GM19099 (cell line): ENCODE data around the gene CCDC177.

ENCODE experiments used
- POLR2A ChIP-seq: IDR thresholded peaks from 3 replicates; pipeline ENCODE4 v1.6.1; 2011; ENCODE audit warnings: low read depth; ENCODE audit not compliant: insufficient read length; ENCODE audit errors: extremely low read depth

CCDC177 gene

DNA sequence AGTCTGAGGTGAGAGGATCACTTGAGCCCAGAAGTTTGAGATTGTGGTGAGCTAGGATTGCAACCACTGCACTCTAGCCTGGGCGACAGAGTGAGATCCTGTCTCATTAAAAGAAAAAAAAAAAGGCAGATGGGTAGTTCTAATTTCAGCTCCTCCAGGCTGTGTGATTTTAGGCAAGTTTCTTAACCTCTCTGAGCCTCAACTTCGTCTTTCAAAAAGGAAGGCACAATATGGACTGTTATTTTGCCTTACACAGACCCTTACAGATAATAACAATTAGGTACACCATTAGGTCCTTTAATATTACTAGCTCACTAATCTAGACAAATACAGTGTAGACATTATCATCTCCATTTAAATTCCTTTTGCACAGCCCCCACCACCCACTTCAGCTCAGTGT lies 4.8 kb upstream of the CCDC177 start:
- TF ChIP-seq POLR2A, result no peak

DNA sequence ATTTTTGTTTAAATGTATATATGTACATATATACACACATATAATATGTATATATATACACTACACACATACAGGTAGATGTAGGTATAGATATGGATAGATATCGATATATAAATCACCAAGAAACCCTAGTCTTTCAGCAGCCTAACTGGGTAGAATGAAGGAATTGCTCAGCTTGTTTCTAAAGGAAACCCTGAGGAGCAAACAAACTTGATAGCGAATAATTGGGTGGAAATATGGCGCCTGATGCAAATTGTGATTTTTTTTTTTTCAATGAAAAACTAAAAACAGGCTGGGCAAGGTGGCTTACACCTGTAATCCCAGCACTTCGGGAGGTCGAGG lies 254 bp upstream of the CCDC177 start:
- no peak for TF ChIP-seq POLR2A

DNA sequence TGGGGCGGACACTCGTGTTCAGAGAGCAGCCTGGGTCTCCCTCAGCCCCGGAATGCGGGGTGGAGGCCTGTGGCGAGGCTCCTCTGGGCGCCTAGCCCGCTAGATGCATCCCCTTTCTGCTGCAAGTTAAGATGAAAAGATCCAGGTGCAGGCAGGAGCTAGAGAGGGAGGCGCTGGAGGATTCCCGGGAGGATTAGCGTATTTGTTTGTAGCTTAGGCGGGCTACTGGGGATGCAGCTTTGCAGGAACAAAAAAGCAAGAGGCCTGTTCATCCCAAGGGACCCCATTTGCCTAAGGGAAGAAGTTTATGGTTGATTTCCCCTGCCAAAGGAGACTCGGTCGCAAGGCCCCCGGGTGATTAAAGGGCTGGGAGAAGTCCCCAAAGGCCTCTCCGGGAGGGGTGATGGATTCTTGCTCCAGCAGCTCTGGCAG lies 824 bp downstream of the CCDC177 start:
- TF ChIP-seq POLR2A, result no peak

DNA sequence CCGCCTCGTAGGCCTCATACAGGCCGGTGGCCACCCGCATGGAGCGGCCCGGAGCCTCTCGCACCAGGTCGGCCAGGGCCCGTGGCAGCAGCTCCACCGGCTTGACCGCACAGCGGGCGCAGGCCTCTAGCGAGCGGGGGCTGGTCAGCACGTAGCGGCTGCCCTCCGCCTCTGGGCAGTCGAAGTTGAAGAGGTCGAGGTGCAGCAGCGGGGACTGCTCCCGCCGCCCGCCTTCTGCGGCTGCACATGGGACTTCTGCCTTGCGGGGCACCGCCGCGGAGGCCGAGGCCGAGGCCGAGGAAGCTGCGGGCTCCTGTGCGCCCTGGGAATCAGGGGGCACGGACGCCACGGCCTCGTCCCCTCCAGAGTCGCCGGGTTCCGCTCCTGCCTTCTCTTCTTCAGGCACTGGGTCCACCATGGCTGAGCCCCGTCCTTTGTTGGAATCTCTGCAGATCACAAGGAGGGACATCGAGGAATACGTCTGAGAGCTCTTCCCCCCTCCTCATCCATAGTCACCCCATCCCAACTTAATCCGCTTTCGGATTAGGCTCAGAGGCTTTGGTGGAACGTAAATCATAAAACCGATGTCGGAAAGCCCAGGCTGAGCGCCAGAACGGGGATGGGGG lies 1.4 kb downstream of the CCDC177 start:
- no peak for TF ChIP-seq POLR2A

DNA sequence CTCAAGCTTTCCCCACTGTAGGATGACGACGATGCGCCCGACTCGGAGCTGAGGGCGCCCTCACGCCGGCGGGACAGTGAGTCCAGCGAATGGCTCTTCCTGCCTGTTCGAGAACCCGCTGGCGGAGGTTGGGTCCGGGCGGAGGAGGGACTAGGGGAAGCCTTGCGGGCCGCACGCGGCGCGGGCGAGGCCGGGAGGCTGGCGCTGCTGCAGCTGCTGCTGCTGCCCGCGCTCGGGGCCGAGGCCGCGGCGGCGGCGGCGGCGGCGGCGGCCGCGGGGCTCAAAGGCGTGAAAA lies 1.9 kb downstream of the CCDC177 start:
- TF ChIP-seq POLR2A, result no peak

DNA sequence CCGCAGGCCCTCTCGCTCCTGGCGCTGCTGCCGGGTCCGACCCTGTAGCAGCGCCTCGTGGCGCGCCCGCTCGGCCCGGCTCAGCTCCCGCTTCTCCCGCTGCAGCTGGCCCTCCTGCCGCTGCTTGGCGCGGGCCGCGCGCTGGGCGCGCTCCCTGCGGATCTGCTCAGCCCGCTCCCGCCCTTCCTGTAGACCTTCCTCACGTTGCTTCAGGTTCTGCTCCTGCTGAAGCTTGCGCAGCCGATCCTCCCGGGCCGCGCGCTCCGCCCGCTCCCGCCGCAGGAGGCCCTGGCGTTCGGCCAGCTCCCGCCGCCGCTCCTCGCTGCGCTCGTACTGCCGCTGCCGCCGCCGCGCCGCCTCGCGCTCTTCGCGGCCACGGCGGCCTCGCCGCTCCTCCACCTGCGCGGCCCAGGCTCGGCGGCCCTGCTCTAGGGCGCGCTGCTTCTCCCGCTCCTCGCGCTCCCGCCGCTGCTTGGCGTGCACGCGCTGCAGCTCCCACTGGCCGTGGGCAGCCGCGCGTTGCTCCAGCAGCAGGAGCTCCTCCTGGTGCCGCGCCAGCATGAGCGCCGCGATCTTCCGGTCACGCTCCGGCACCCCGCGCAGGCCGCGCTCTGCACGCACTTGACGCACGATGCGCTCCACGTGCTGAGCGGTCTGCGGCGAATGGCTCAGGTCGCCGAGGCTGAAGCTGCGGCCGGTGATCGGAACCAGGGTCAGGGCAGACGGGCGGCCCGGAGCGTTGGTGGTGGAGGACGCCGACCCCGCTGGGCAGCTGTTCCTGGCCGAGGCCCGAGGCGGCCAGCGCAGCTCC lies 2.4 kb downstream of the CCDC177 start:
- no peak for TF ChIP-seq POLR2A

DNA sequence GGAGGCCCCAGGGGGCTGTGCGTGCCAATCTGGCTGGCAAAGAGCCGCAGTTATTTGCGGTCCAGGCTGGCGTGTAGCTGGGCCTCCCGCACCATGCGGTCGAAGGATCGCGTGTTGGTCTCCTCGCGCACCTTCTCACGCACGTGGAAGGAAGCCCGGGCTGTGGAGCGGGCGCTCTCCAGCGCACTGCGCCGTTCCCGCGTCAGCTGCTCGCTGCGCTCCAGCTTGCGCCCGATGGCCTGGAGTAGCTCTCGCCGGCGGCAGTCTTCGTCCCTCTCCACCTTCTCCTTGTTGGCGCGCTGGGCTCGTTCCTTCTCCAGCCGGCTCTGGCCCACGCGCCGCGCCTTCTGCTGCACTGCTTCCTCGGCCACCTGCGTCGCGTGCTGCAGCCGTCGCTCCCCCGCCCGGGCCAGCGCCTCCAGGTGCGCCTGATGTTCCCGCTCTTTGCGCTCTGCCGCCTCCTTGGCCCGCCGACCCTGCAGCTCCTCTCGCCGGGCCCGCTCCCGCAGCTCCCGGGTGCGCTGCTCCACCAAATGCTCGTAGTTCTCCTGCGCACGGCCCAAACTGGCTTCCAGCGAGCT lies 3.1 kb downstream of the CCDC177 start:
- TF ChIP-seq POLR2A, result no peak

DNA sequence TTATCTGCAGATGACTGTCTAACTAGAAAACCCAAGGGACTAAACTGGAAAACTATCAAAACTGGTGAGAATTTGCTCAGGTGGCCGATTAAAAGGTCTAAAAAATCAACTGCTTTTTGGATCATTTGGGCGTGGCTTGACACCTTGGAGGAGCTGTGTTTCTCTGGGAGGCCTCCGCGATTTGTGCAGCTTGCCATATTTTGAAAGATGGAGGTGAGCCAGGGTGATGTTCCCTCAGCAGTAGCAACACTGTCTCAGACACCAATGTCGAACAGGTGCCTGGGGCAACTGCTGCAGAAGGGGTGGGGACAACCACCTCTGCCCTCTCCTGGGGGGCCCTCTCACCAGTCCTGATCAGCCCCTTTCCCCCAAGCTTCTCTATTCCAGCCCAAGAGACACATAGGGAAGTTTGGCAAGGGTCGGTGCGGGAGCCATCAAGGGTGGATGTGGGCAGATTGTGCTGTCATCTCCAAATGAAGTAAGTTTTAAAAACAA lies 3.8 kb downstream of the CCDC177 start:
- no peak for TF ChIP-seq POLR2A

DNA sequence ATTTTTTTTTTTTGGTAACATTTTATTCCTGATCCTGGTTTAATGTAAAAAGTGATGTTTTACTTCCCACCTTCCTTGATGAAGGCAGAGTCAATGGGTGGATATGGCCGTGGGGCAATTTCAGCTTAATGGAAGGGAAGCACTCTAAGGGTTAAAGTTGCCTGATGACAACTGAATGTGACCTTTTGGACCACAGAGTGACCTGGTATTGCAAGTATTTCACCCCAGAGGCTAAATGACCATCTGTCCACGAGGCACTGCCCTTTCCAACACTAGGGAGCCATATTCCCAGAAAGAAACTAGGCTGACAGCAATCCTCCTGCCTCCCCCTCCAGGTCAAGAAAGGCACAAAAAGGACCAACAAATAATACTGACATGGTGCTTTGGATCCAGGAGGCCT lies 4.8 kb downstream of the CCDC177 start:
- no peak for TF ChIP-seq POLR2A

DNA sequence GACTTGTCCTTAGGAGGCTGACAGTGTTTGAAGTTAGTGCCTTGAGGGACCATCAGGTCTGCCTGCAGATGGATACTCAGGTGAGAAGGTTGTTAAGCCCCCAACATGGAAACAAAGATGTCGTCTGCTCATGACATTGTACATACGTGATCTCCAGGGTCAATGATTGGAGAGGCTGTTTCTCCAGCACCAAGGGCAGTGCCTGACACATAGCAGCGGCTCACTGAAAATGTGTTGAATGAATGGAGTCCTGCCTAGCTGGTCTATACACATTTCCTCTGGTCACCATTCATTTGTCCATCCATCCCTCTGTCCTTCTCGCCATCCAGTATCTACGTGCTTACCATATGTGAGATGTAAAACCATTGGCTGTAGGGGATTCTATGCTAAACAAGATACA lies 7.1 kb downstream of the CCDC177 start:
- TF ChIP-seq POLR2A, result no peak

DNA sequence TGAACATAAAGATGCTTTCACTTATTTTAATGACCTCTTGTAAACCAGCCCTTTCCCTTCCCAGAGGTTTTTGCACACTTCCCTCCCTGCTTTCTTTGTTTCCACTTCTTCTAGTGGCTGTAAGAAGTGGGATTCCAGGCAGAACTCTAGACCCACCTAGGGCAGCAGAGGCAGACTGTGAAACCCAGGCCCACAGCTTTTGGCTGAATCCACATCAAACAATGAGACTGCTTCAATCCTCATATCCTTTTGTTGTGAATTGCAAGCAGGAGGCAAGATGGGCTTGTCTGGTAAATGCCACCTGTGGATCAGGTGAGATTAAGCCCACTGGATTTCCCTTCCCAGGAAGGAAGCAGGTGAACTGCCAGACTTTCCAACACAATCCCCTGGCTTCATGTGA lies 12.8 kb downstream of the CCDC177 start:
- no peak for TF ChIP-seq POLR2A

DNA sequence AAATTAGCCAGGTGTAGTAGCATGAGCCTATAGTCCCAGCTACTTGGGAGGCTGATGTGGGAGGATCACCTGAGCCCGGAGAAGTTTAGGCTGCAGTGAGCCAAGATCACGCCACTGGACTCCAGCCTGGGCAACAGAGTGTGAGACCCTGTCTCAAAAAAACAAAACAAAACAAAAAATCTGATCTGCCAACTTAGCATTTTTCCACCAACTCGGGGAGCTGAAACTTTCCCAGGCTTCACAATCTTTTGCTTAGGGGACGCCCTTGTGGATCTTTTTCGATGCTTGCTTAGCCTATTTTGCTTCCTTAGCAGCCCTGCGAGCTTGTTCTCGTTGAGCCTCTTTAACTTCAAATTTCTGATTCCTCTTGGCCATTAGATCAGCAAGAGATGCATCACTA lies 13.8 kb downstream of the CCDC177 start:
- no peak for TF ChIP-seq POLR2A

DNA sequence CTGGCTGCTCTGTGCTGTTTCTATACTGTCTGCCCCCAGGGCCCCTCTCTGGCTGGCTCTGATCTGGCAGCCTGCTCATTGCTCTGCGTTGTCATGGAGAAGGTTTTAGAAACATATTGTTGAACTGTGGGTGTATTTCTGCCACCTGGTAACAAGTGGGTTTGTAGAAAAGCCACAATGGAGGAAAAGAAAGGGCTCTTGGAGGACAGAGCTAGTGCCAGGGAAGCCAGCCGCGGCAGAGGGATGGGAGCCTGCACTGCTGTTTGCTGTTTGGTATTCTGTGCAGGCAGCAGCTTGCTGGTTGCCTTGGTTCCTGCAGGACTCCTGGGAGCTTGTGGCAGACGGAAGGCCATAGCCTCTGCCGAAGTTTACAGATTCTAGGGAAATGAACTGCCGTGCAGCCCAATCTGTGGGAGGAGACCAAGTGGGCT lies 15.1 kb downstream of the CCDC177 start:
- no peak for TF ChIP-seq POLR2A

DNA sequence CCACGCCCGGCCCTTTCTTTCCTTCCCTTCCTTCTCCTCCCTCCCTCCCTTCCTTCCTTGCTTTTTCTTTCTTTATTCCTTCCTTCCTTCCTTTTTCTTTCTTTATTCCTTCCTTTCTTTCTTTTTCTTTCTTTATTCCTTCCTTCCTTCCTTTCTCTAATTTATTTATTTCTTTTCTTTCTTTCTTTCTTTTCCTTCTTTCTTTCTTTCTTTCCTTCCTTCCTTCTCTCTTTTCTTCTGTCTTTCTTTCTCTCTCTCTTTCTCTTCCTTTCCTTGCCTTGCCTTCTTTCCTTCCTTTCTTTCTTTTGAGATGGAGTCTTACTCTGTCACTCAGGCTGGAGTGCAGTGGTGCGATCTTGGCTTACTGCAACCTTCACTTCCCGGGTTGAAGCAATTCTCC lies 15.9 kb downstream of the CCDC177 start:
- no peak for TF ChIP-seq POLR2A

DNA sequence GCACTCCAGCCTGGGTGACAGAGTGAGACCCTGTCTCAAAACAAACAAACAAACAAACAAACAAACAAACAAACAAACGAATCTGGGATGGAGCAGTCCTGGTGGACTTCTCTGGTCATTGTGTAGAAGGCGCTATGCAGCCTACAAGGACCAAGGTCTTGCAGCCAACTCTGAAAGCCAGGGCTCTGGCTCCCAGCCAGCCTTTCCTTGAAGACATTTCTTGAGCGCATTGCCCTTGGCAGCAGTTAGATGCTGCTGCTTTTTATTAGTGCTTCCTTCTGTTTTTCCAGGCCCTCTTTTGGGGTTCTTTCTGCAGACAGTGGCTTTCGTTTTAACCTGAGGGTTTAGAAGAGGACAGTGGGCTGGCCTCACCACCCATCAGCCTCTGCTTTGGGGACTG lies 20.2 kb downstream of the CCDC177 start:
- TF ChIP-seq POLR2A, result no peak

DNA sequence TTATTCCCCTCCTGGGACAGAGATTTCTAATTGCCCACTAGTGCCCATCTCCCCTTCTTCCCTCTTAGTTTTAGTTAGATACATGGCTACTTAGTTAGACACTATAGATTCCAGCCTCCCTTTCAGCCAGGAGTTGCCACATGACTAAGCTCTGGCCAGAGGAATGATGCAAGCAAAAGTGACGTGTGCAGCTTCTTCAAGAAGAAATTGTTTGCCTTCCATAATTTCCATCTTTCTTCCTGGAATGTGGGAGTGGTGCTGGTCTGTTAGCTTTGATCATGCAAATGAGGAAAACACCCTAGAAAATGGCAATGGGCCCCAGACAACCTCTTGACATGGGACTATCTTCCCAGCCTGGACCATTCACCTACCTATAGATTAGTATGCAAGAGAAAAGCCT lies 21.4 kb downstream of the CCDC177 start:
- TF ChIP-seq POLR2A, result no peak
